ENCODE data around the gene TEN1. TPM values are rescaled to one million over a fixed set of nuclear protein-coding genes. Genes with fewer than 3 reads are reported as not detected.

TEN1 gene
- total and polyA plus RNA-seq, 2 of the 13 experiments (the other 11 are each of a cell fraction or from before 2014, with no cell fraction given): 18.0 to 21.3 TPM

- no peak for TF ChIP-seq ZNF646 (CRISPR knock-in tag; IDR thresholded peaks at IDR 0.05)
- TF ChIP-seq ZFP37 (CRISPR knock-in tag; IDR thresholded peaks at IDR 0.05; ENCODE audit: borderline replicate concordance): no peak
- TF ChIP-seq MEIS1 (CRISPR knock-in tag; IDR thresholded peaks at IDR 0.05; ENCODE audit: borderline replicate concordance): peak; percentile 71
- no peak for TF ChIP-seq KLF11 (CRISPR knock-in tag; IDR thresholded peaks at IDR 0.05)
- TF ChIP-seq FOXC1 (CRISPR knock-in tag; IDR thresholded peaks at IDR 0.05; ENCODE audit: borderline replicate concordance): no peak
- TF ChIP-seq CREB3 (CRISPR knock-in tag; IDR thresholded peaks at IDR 0.05): no peak
- no peak for TF ChIP-seq TBX3 (IDR thresholded peaks at IDR 0.05; ENCODE audit: borderline replicate concordance)
- peak; percentile 78; the same call in 1 of the 2 replicates for TF ChIP-seq ZNF556 (CRISPR knock-in tag; IDR thresholded peaks at IDR 0.05; ENCODE audit: borderline replicate concordance)
- TF ChIP-seq RAD21 (CRISPR knock-in tag; IDR thresholded peaks at IDR 0.05): no peak; the same call in 1 of the 2 replicates
- no peak for TF ChIP-seq ZNF20 (CRISPR knock-in tag; IDR thresholded peaks at IDR 0.05)
- no peak for TF ChIP-seq NFKBIZ (CRISPR knock-in tag; IDR thresholded peaks at IDR 0.05)
- TF ChIP-seq ZNF768 (CRISPR knock-in tag; IDR thresholded peaks at IDR 0.05): no peak
- TF ChIP-seq PBX2 (CRISPR knock-in tag; IDR thresholded peaks at IDR 0.05): no peak
- TF ChIP-seq RELA (CRISPR knock-in tag; IDR thresholded peaks at IDR 0.05): no peak
- no peak for TF ChIP-seq THAP7 (CRISPR knock-in tag; IDR thresholded peaks at IDR 0.05)
- no peak for TF ChIP-seq CENPBD1 (CRISPR knock-in tag; IDR thresholded peaks at IDR 0.05; ENCODE audit: borderline replicate concordance, low read depth)
- no peak for TF ChIP-seq ZKSCAN8 (CRISPR knock-in tag; IDR thresholded peaks at IDR 0.05; ENCODE audit: borderline replicate concordance)
- no peak for TF ChIP-seq ZEB1 (IDR thresholded peaks at IDR 0.05; ENCODE audit: insufficient replicate concordance, low read depth)
- no peak for TF ChIP-seq CEBPB (IDR thresholded peaks at IDR 0.05; ENCODE audit: borderline replicate concordance, low read depth, low read length)
Observed at GRCh38 chr17:75998327-75998795, 19.3 kb downstream of the TEN1 start (continued).

All from HepG2 (cell line).